ENCODE data around the gene NRCAM. TPM values are rescaled to one million over a fixed set of nuclear protein-coding genes. Genes with fewer than 3 reads are reported as not detected.

The NRCAM gene
- polyA plus RNA-seq, 2 of the 4 experiments (the other 2 are of a cell fraction), result 129 to 210 TPM

GRCh38 chr7:108236681-108237415 lies 219.4 kb downstream of the NRCAM start:
- H3K4me3 ChIP-seq, result no peak overlapping the region
- H3K4me2 ChIP-seq, result peak overlapping the region; percentile 81
- no peaks in the 10 kb centered on the region for H3K9me3 ChIP-seq
- FAIRE-seq, result no peak
- H3K27ac ChIP-seq, result peak overlapping the region; percentile 91 to 97
- ChIA-PET POLR2A (interaction anchor here (1.2 kb wide), 1 partner anchor 8 kb away, joined by 3 read pairs; no protein-coding TSS in a partner anchor), CTCF (interaction anchor here (0.7 to 1.4 kb wide), 5 partner anchors 10 to 261 kb away, joined by 3 to 4 read pairs (median 3); no protein-coding TSS in a partner anchor)
- ATAC-seq, result no peak
- H3K4me1 ChIP-seq, result peaks cover 98% of the 10 kb centered on the region
- DNase-seq (ENCODE audit: low read depth in 1 of 2, low spot score in 1 of 2), result no peak
- TF ChIP-seq RNF2 (IDR thresholded peaks at IDR 0.05; ENCODE audit: borderline replicate concordance, low read depth) (no peak), EP300 (IDR thresholded peaks at IDR 0.05) (no peak), KDM5A (IDR thresholded peaks at IDR 0.05) (no peak), HOXB13 (CRISPR knock-in tag; IDR thresholded peaks at IDR 0.05; ENCODE audit: low read depth) (no peak), TP53 (CRISPR knock-in tag; IDR thresholded peaks at IDR 0.05) (no peak), FOSB (CRISPR knock-in tag; IDR thresholded peaks at IDR 0.05) (no peak), RFX5 (IDR thresholded peaks at IDR 0.05) (no peak), MAX (IDR thresholded peaks at IDR 0.05) (no peak), POLR2AphosphoS2 (conservative IDR thresholded peaks at IDR 0.05; ENCODE audit: low read length) (no peak)
- WGBS (ENCODE audit: missing lambda C conversion rate), result 56% methylated on average over 2 of the region's 2 CpGs

GRCh38 chr7:108235451-108236061 lies 220.7 kb downstream of the NRCAM start:
- CTCF ChIA-PET, result interaction anchor here (1.0 to 1.4 kb wide), 2 partner anchors 8 to 54 kb away, joined by 3 read pairs; no protein-coding TSS in a partner anchor
- POLR2A ChIA-PET, result interaction anchor here (1.2 kb wide), 1 partner anchor 9 kb away, joined by 3 read pairs; no protein-coding TSS in a partner anchor
- ATAC-seq, result peak; percentile 75 to 80
- FAIRE-seq, result no peak
- peak overlapping the region; percentile 81 for H3K4me2 ChIP-seq
- WGBS (ENCODE audit: missing lambda C conversion rate), result 17% methylated on average over 4 of the region's 4 CpGs
- no peak overlapping the region for H3K4me3 ChIP-seq
- DNase-seq (ENCODE audit: low read depth in 1 of 2, low spot score in 1 of 2), result peak in 1 of 2 experiments; percentile 70
- H3K9me3 ChIP-seq, result no peaks in the 10 kb centered on the region
- H3K4me1 ChIP-seq, result peaks cover 99% of the 10 kb centered on the region
- H3K27ac ChIP-seq, result peak overlapping the region; percentile 91 to 97
- TF ChIP-seq JUN (IDR thresholded peaks at IDR 0.05) (peak; percentile 37 to 51; a peak in 2 of 5 replicates), HOXB5 (CRISPR knock-in tag; IDR thresholded peaks at IDR 0.05) (0 out of 2 replicates have a peak, but pooled peaks have one; percentile 56), KDM1A (IDR thresholded peaks at IDR 0.05; ENCODE audit: low read depth) (no peak), NPAS2 (CRISPR knock-in tag; IDR thresholded peaks at IDR 0.05; ENCODE audit: borderline replicate concordance) (no peak), ZNF302 (CRISPR knock-in tag; IDR thresholded peaks at IDR 0.05) (0 out of 2 replicates have a peak, but pooled peaks have one; percentile 28), ZFP36 (IDR thresholded peaks at IDR 0.05; ENCODE audit: borderline replicate concordance, partially characterized antibody) (no peak), ESRRA (IDR thresholded peaks at IDR 0.05; ENCODE audit: borderline replicate concordance, low read length) (no peak), FOSL2 (IDR thresholded peaks at IDR 0.05) (no peak), FOSL2 (CRISPR knock-in tag; IDR thresholded peaks at IDR 0.05) (no peak), GATA3 (IDR thresholded peaks at IDR 0.05; ENCODE audit: borderline replicate concordance) (no peak), CEBPB (IDR thresholded peaks at IDR 0.05) (peak; percentile 77 to 83; a peak in 3 of 4 replicates), TFCP2L1 (CRISPR knock-in tag; IDR thresholded peaks at IDR 0.05) (no peak), REST (IDR thresholded peaks at IDR 0.05) (no peak)
